A673 (cell line): Measurements from ENCODE around the gene MAN1C1. TPM values are rescaled to one million over a fixed set of nuclear protein-coding genes. Genes with fewer than 3 reads are reported as not detected.
A peak's percentile ranks its signal among the peaks of the same experiment; 100 is the strongest.

Source experiments
- BruUV-seq: library from RNA; stranded (reverse); fragments of 400-500 nt; replicated peaks from 2 replicates; lab custom pipeline; 2021; lab: Mats Ljungman, UMichigan
- CTCF ChIA-PET: fragments of 300-600 bp; sonication (Branson Sonifier 250); formaldehyde crosslinking; loops from one replicate; lab custom pipeline; 2022; ENCODE audit warnings: antibody characterized with exemption; lab: Charles Lee
- POLR2A ChIA-PET: fragments of 300-600 bp; sonication (Branson Sonifier 250); formaldehyde crosslinking; loops from one replicate; lab custom pipeline; 2022; ENCODE audit warnings: antibody characterized with exemption; ENCODE audit not compliant: low non-redundant PET; lab: Charles Lee
- DNase-seq: peaks from one replicate; pipeline ENCODE4 v3.0.0-alpha.2; 2015; ENCODE audit warnings: low spot score
- H3K27ac ChIP-seq: fragments of 200-600 bp; sonication (generic); 2 replicates; pipeline ENCODE4 v1.5.1; 2016; ENCODE audit warnings: mixed run types, low read depth, mild to moderate bottlenecking, mixed read lengths, antibody characterized with exemption, low read length; ENCODE audit not compliant: poor library complexity, severe bottlenecking
- H3K27me3 ChIP-seq: fragments of 200-600 bp; sonication (generic); replicated peaks from 2 replicates; pipeline ENCODE4 v1.6.1; 2017; ENCODE audit warnings: mixed run types, low read depth, mild to moderate bottlenecking, mixed read lengths, antibody characterized with exemption, low read length; ENCODE audit not compliant: insufficient read depth, poor library complexity
- H3K36me3 ChIP-seq: fragments of 200-600 bp; sonication (generic); 2 replicates; pipeline ENCODE4 v1.6.1; 2016; ENCODE audit warnings: mixed run types, mild to moderate bottlenecking, mixed read lengths, antibody characterized with exemption, low read length; ENCODE audit not compliant: insufficient read depth, poor library complexity, severe bottlenecking
- H3K4me1 ChIP-seq: fragments of 200-600 bp; sonication (generic); 2 replicates; pipeline ENCODE4 v1.6.1; 2017; ENCODE audit warnings: mixed run types, mild to moderate bottlenecking, mixed read lengths, antibody characterized with exemption, low read length; ENCODE audit not compliant: insufficient read depth, poor library complexity, severe bottlenecking
- H3K4me3 ChIP-seq: fragments of 200-600 bp; sonication (generic); 2 replicates; pipeline ENCODE4 v1.5.1; 2016; ENCODE audit warnings: low read depth, mixed run types, mild to moderate bottlenecking, mixed read lengths, low read length; ENCODE audit not compliant: poor library complexity, severe bottlenecking
- H3K9me3 ChIP-seq: fragments of 200-600 bp; sonication (generic); 2 replicates; pipeline ENCODE4 v1.6.1; 2016; ENCODE audit warnings: mixed run types, low read depth, mild to moderate bottlenecking, mixed read lengths, antibody characterized with exemption, low read length; ENCODE audit not compliant: poor library complexity, severe bottlenecking
- EZH2 ChIP-seq: fragments of 200-600 bp; sonication (generic); IDR thresholded peaks from 2 replicates; pipeline ENCODE4 v1.6.1; 2017; ENCODE audit warnings: borderline replicate concordance, low read depth, mild to moderate bottlenecking, mixed read lengths, antibody characterized with exemption, low read length; ENCODE audit not compliant: poor library complexity, severe bottlenecking
- intact Hi-C: fragments of 100-400 bp; cut with micrococcal nuclease; formaldehyde crosslinking; loops from one replicate; pipeline ENCODE4 v1.10.0; 2022; ENCODE audit not compliant: unreplicated experiment
- total RNA-seq: library from RNA; stranded (reverse); gene quantifications from 2 replicates; pipeline ENCODE4 v1.2.3, GENCODE V29; 2021
- TF ChIP-seq, protein P1 (sequence below): fragments of 300-800, 200-600 bp; sonication (generic); conservative IDR thresholded peaks from 2 replicates; pipeline ENCODE4 v1.5.1; 2017; ENCODE audit warnings: low read depth, mild to moderate bottlenecking, antibody characterized with exemption, low read length, moderate library complexity, mixed read lengths

The MAN1C1 gene
- total RNA-seq, 1 experiment from 2014 or later: 0.21 TPM

DNA sequence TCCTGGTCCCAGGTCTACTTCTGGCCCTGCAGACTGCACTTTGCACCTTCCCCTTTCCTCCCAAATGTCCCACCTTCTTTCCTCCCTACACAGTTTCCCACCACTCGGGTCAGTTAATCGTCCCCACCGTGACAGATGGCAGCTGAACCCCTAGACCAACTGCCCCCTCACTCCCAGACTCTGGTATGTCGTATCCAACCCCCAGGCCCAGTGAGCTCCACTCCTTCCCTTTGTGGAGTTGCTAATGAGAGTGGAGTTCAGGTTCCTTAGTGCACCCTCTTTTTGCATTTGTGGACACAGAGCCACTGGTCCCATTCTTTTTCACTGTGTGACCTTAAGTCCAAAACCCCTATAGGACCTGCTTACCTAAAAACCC lies 1.8 kb downstream of the MAN1C1 start:
- Histone ChIP-seq H3K36me3 (no peaks in the 10 kb centered on the region), H3K27ac (no peak overlapping the region), H3K27me3 (peaks cover 58% of the 10 kb centered on the region), H3K9me3 (no peaks in the 10 kb centered on the region), H3K4me3 (no peak overlapping the region), H3K4me1 (peaks cover 12% of the 10 kb centered on the region)
- TF ChIP-seq, protein P1, sequence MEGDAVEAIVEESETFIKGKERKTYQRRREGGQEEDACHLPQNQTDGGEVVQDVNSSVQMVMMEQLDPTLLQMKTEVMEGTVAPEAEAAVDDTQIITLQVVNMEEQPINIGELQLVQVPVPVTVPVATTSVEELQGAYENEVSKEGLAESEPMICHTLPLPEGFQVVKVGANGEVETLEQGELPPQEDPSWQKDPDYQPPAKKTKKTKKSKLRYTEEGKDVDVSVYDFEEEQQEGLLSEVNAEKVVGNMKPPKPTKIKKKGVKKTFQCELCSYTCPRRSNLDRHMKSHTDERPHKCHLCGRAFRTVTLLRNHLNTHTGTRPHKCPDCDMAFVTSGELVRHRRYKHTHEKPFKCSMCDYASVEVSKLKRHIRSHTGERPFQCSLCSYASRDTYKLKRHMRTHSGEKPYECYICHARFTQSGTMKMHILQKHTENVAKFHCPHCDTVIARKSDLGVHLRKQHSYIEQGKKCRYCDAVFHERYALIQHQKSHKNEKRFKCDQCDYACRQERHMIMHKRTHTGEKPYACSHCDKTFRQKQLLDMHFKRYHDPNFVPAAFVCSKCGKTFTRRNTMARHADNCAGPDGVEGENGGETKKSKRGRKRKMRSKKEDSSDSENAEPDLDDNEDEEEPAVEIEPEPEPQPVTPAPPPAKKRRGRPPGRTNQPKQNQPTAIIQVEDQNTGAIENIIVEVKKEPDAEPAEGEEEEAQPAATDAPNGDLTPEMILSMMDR: no peak
- no peak for TF ChIP-seq EZH2
- POLR2A ChIA-PET: interaction anchor here (0.7 kb wide), 1 partner anchor 52 kb away, joined by 3 read pairs; no protein-coding TSS in a partner anchor
- DNase-seq: no peak
- BruUV-seq: no TSS peak
- intact Hi-C loops: loop anchor here (5.0 kb wide), 1 partner anchor 194 kb away; no protein-coding TSS in a partner anchor
- CTCF ChIA-PET: interaction anchor here (1.2 kb wide), 1 partner anchor 181 kb away, joined by 3 read pairs; no protein-coding TSS in a partner anchor

GRCh38 chr1:25619101-25619890 lies 2.7 kb downstream of the MAN1C1 start:
- H3K27ac ChIP-seq: no peak overlapping the region
- intact Hi-C loops: loop anchor here (5.0 kb wide), 1 partner anchor 193 kb away; no protein-coding TSS in a partner anchor
- DNase-seq: peak; percentile 55
- peaks cover 12% of the 10 kb centered on the region for H3K4me1 ChIP-seq
- BruUV-seq: no TSS peak
- no peaks in the 10 kb centered on the region for H3K36me3 ChIP-seq
- no peak overlapping the region for H3K4me3 ChIP-seq
- ChIA-PET CTCF (interaction anchor here (1.2 kb wide), 1 partner anchor 180 kb away, joined by 3 read pairs; no protein-coding TSS in a partner anchor), POLR2A (interaction anchor here (0.7 kb wide), 1 partner anchor 53 kb away, joined by 3 read pairs; no protein-coding TSS in a partner anchor)
- no peaks in the 10 kb centered on the region for H3K9me3 ChIP-seq
- peaks cover 50% of the 10 kb centered on the region for H3K27me3 ChIP-seq
- no peak for TF ChIP-seq EZH2
- TF ChIP-seq, protein P1: peak; percentile 81

DNA sequence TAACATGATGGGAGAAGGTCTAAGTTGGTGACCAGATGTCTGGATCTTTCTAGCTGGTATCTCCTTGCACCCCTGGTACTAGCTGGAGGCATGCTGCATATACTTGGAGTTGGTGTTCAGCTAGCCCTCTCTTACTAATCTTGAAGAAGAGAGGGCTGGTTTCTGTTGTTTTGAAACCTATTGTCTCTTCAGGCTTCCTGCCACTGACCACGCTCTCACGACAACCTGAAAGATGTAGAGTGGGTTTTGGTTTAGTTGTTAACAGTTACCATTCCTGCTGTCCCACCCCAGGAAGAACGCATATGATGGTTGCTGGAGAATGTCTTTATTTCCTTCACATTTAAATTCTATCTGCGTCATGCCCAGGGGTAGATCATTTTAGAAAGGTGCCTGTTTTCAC lies 3.6 kb downstream of the MAN1C1 start:
- no TSS peak for BruUV-seq
- no peak for TF ChIP-seq EZH2
- TF ChIP-seq, protein P1: no peak
- POLR2A ChIA-PET: no interaction called here
- peaks cover 49% of the 10 kb centered on the region for H3K27me3 ChIP-seq
- H3K36me3 ChIP-seq: no peaks in the 10 kb centered on the region
- H3K9me3 ChIP-seq: no peaks in the 10 kb centered on the region
- no peak for DNase-seq
- H3K4me1 ChIP-seq: peaks cover 12% of the 10 kb centered on the region
- H3K27ac ChIP-seq: no peak overlapping the region
- H3K4me3 ChIP-seq: no peak overlapping the region
- intact Hi-C loops: no loop called here
- CTCF ChIA-PET: no interaction called here
